ENCODE data around the gene DGKE. TPM values are rescaled to one million over a fixed set of nuclear protein-coding genes. Genes with fewer than 3 reads are reported as not detected.

The DGKE gene
- total RNA-seq, 2 donors from 2014 or later = 7.8 to 10.5 TPM

DNA sequence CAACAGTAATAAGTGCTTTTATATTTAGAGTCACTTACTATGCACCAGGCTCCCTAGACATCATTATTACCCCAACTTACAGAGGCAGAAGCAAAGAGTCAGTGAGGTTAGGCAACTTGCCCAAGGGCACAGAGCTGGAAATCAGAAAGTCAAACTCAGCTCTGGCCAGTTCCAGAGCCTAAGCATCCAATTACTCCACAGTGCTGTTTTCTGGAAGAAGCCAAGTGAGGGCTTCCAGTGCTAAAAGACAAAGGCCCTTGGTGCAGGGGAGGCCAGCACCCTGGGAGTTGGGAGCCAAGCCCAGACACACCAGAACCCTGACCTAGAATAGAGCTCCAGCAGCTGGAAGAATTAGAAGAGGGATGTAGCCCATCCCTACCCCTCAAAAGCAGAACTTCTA, 40.4 kb upstream of the DGKE start:
- H3K27me3 ChIP-seq = no peaks in the 10 kb centered on the region
- intact Hi-C loops (cut with DNase I) = no loop called here
- H3K9ac ChIP-seq (ENCODE audit: low read depth in 2 of 2, low read length in 2 of 2) = no peak overlapping the region
- no peaks in the 10 kb centered on the region for H3K9me3 ChIP-seq
- H3K4me3 ChIP-seq = no peak overlapping the region
- TF ChIP-seq, protein P1, sequence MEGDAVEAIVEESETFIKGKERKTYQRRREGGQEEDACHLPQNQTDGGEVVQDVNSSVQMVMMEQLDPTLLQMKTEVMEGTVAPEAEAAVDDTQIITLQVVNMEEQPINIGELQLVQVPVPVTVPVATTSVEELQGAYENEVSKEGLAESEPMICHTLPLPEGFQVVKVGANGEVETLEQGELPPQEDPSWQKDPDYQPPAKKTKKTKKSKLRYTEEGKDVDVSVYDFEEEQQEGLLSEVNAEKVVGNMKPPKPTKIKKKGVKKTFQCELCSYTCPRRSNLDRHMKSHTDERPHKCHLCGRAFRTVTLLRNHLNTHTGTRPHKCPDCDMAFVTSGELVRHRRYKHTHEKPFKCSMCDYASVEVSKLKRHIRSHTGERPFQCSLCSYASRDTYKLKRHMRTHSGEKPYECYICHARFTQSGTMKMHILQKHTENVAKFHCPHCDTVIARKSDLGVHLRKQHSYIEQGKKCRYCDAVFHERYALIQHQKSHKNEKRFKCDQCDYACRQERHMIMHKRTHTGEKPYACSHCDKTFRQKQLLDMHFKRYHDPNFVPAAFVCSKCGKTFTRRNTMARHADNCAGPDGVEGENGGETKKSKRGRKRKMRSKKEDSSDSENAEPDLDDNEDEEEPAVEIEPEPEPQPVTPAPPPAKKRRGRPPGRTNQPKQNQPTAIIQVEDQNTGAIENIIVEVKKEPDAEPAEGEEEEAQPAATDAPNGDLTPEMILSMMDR (IDR thresholded peaks at IDR 0.05) = no peak
- H3K27ac ChIP-seq = no peak overlapping the region
- no peaks in the 10 kb centered on the region for H3K4me1 ChIP-seq
- DNase-seq = no peak
- H3K36me3 ChIP-seq = no peaks in the 10 kb centered on the region

DNA sequence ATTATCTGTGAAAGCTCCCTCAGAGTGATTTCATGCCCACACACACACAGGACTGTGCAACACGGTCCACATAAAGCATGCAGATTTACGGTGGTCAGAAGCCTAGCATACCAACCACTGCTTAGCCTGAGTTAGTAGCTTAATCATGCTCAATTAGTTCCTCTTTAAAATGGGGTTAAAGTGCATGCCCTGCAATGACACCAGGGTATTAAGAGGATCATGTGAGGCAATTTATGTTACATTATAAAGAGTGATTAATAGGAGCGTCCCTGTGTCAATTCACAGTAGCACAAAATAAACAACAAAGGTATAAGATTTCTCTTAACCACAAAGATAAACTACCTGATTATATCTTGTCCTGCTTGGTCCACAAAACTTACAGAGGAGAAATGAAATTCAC, 40.0 kb upstream of the DGKE start:
- Histone ChIP-seq H3K9me3 (no peaks in the 10 kb centered on the region), H3K4me1 (no peaks in the 10 kb centered on the region), H3K4me3 (no peak overlapping the region), H3K27ac (no peak overlapping the region), H3K36me3 (no peaks in the 10 kb centered on the region), H3K9ac (ENCODE audit: low read depth in 2 of 2, low read length in 2 of 2) (no peak overlapping the region), H3K27me3 (no peaks in the 10 kb centered on the region)
- intact Hi-C loops (cut with DNase I) = no loop called here
- no peak for DNase-seq
- TF ChIP-seq, protein P1 (IDR thresholded peaks at IDR 0.05) = no peak

DNA sequence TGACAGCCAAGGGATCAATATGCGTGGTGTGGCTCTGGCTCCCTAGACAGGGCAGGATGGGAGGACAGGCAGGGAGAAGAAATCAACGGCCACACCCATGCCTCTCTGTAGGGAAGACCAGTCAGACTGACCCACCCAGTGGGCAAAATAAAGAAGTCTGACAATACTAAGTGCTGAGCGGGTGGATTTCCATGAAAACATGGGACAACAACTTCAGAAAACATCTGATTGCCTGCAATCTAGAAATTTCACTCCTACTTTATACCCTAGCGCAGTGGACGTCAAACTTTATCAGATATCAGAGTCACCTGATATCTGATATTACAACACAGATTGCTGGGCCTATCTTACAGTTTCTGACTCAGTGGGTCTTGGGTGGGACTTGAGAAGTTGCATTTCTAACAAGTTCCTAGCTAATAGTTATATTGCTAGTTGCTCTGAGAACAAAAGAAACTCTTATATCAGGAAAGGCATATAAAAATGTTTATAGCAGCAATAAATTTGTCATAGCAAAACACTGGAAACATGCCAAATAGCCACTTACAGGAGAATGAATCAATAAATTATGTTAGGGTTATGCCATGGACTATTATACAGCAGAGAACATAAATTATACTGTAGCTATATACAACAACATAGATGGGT, 38.6 kb upstream of the DGKE start:
- TF ChIP-seq, protein P1 (IDR thresholded peaks at IDR 0.05) = no peak
- no peaks in the 10 kb centered on the region for H3K27me3 ChIP-seq
- DNase-seq = no peak
- no peak overlapping the region for H3K27ac ChIP-seq
- intact Hi-C loops (cut with DNase I) = no loop called here
- H3K9ac ChIP-seq (ENCODE audit: low read depth in 2 of 2, low read length in 2 of 2) = no peak overlapping the region
- no peaks in the 10 kb centered on the region for H3K4me1 ChIP-seq
- H3K36me3 ChIP-seq = no peaks in the 10 kb centered on the region
- no peak overlapping the region for H3K4me3 ChIP-seq
- H3K9me3 ChIP-seq = no peaks in the 10 kb centered on the region

DNA sequence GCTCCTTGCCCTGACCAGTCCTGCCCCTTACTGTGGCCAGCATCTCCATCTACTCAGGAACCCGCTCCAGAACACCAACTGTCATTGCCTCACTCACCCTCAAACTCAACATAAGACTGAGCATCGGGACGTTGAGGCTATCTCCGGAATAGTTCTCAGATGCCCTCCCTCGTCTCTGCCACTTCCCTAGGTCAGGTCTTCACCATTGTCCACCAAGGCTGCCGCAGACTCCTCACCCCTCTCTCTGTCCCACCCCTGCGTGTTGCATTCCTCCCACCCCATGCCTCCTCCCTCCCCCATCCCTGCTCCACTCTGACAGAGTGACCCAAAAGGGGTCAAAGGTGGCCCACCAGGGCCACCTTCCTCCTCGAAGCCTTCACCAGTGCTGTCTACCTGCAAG, 37.4 kb upstream of the DGKE start:
- Histone ChIP-seq H3K9me3 (no peaks in the 10 kb centered on the region), H3K27me3 (no peaks in the 10 kb centered on the region), H3K27ac (no peak overlapping the region), H3K9ac (ENCODE audit: low read depth in 2 of 2, low read length in 2 of 2) (no peak overlapping the region), H3K36me3 (no peaks in the 10 kb centered on the region), H3K4me1 (no peaks in the 10 kb centered on the region), H3K4me3 (no peak overlapping the region)
- TF ChIP-seq, protein P1 (IDR thresholded peaks at IDR 0.05) = no peak
- DNase-seq = no peak
- intact Hi-C loops (cut with DNase I) = no loop called here

DNA sequence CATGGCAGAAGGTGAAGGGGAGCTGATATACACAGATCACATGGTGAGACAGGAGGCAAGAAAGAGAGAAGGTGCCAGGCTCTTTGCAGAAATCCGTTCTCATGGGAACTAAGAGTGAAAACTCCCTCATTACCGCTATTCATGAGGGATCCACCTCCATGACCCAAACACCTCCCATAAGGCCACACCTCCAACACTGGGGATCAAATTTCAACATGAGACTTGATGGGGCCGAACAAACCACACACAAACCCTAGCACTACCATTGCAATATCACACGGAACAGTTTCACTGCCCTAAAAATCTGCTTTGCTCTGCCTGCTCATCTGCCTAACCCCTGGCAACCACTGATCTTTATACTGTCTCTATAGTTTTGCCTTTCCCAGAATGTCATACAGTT, 35.0 kb upstream of the DGKE start:
- Histone ChIP-seq H3K27ac (no peak overlapping the region), H3K9ac (ENCODE audit: low read depth in 2 of 2, low read length in 2 of 2) (no peak overlapping the region), H3K9me3 (no peaks in the 10 kb centered on the region), H3K27me3 (no peaks in the 10 kb centered on the region), H3K36me3 (no peaks in the 10 kb centered on the region), H3K4me3 (no peak overlapping the region), H3K4me1 (no peaks in the 10 kb centered on the region)
- intact Hi-C loops (cut with DNase I) = no loop called here
- no peak for DNase-seq
- TF ChIP-seq, protein P1 (IDR thresholded peaks at IDR 0.05) = no peak
